K562 (cell line): ENCODE data around the gene GOLPH3L. TPM values are rescaled to one million over a fixed set of nuclear protein-coding genes. Genes with fewer than 3 reads are reported as not detected.
"Not testable (repeated sequence)": the region's sequence is repeated elsewhere in the genome, so short reads cannot be mapped to it uniquely, and the experiment has no call there.

Experiments
- ETV1 ChIP-seq: fragments of 450-650 bp; conservative IDR thresholded peaks from 2 replicates; pipeline ENCODE4 v1.6.1; 2016; ENCODE audit warnings: missing genetic modification characterization, control low read depth, low read depth, missing compliant biosample characterization
- ID3 ChIP-seq, 2 experiments: fragments of 250-450 bp in 1 of 2; fragments of 450-650 bp in 1 of 2; sonication (Bioruptor Pico) in 1 of 2; IDR thresholded peaks; 2 replicates each; pipeline versions ENCODE4 v1.6.1 to v1.8.0; 2016 to 2021; ENCODE audit warnings: mild to moderate bottlenecking in 2 of 2, moderate library complexity in 2 of 2, missing compliant biosample characterization in 1 of 2, missing genetic modification characterization in 1 of 2
- IRF9 ChIP-seq: fragments of 450-650 bp; IDR thresholded peaks from 2 replicates; pipeline ENCODE4 v1.6.1; 2016; ENCODE audit warnings: missing biosample characterization, missing genetic modification characterization
- MECOM ChIP-seq: fragments of 250-450 bp; sonication (Bioruptor Pico); IDR thresholded peaks from 2 replicates; pipeline ENCODE4 v1.8.0; 2022; ENCODE audit warnings: inconsistent platforms
- NR2C1 ChIP-seq, 2 experiments: fragments of 450-650 bp; IDR thresholded peaks; 2 replicates each; pipeline ENCODE4 v1.6.1; 2017; ENCODE audit warnings: mild to moderate bottlenecking in 2 of 2, antibody characterized with exemption in 1 of 2, inconsistent platforms in 1 of 2, missing compliant biosample characterization in 1 of 2, missing genetic modification characterization in 1 of 2
- NR4A1 ChIP-seq, 2 experiments: fragments of 250-450 bp in 1 of 2; fragments of 450-650 bp in 1 of 2; sonication (Bioruptor Pico) in 1 of 2; IDR thresholded peaks; 2 replicates each; pipeline versions ENCODE4 v1.4.0 to v1.6.1; 2016 to 2020; ENCODE audit warnings: mild to moderate bottlenecking in 2 of 2, missing compliant biosample characterization in 1 of 2, missing genetic modification characterization in 1 of 2, moderate library complexity in 1 of 2
- PTTG1 ChIP-seq: fragments of 450-650 bp; IDR thresholded peaks from 2 replicates; pipeline ENCODE4 v1.6.1; 2016; ENCODE audit warnings: low read depth, mild to moderate bottlenecking, missing genetic modification characterization, missing compliant biosample characterization
- SMAD4 ChIP-seq: fragments of 250-450 bp; sonication (Bioruptor Pico); conservative IDR thresholded peaks from 2 replicates; pipeline ENCODE4 v1.8.0; 2021; ENCODE audit warnings: inconsistent platforms, mild to moderate bottlenecking, moderate library complexity
- TSHZ1 ChIP-seq: fragments of 250-450 bp; sonication (Bioruptor Pico); IDR thresholded peaks from 2 replicates; pipeline ENCODE4 v1.4.0; 2020; ENCODE audit warnings: mild to moderate bottlenecking, moderate library complexity
- ZNF134 ChIP-seq: fragments of 250-450 bp; sonication (Bioruptor Pico); conservative IDR thresholded peaks from 2 replicates; pipeline ENCODE4 v1.4.0; 2020
- ZNF398 ChIP-seq: fragments of 250-450 bp; sonication (Bioruptor Pico); IDR thresholded peaks from 2 replicates; pipeline ENCODE4 v1.8.0; 2021; ENCODE audit warnings: moderate library complexity, mild to moderate bottlenecking, inconsistent platforms
- ZNF41 ChIP-seq: fragments of 250-450 bp; sonication (Bioruptor Pico); conservative IDR thresholded peaks from 2 replicates; pipeline ENCODE4 v1.4.0; 2020; ENCODE audit warnings: mild to moderate bottlenecking
- ZNF592 ChIP-seq: fragments of 450-650 bp; IDR thresholded peaks from 2 replicates; pipeline ENCODE4 v1.6.1; 2017; ENCODE audit warnings: antibody characterized with exemption, mild to moderate bottlenecking
- polyA plus RNA-seq, 8 experiments: library from polyadenylated mRNA; depleted of rRNA in 4 of 8; stranded (reverse) in 5 of 8; unstranded in 3 of 8; fragments of >200 nt; fragmentation: Nextera tagmentation in 2 of 8; fragmentation: Illumina TruSeq in 1 of 8; extraction: Ambion mirVana in 2 of 8; extraction: Trizol in 1 of 8; gene quantifications; 2 replicates each; pipeline versions ENCODE4 v1.2.1 to v1.2.3, GENCODE V29; 2011 to 2014; ENCODE audit warnings: inconsistent platforms in 1 of 8, missing spikeins in 1 of 8
- total RNA-seq, 7 experiments: library from RNA; depleted of rRNA in 6 of 7; stranded (reverse); fragments of >200 nt in 6 of 7; fragmentation: Illumina TruSeq in 2 of 7; extraction: Trizol in 2 of 7; gene quantifications; 2 replicates each; pipeline versions ENCODE4 v1.2.1 to v1.2.3, GENCODE V29; 2011 to 2021; ENCODE audit warnings: low replicate concordance in 1 of 7

GOLPH3L gene
- total and polyA plus RNA-seq, 9 of the 15 experiments (the other 6 are each of a cell fraction or from before 2014, with no cell fraction given): 8.1 to 42.1 (median 21.6) TPM

GRCh38 chr1:150709031-150709430 is 12.1 kb upstream of the GOLPH3L start (continued):
- not testable (repeated sequence) for TF ChIP-seq ID3 (CRISPR knock-in tag; IDR thresholded peaks at IDR 0.05); NR4A1 (CRISPR knock-in tag; IDR thresholded peaks at IDR 0.05); NR2C1 (IDR thresholded peaks at IDR 0.05)
- TF ChIP-seq ID3 (tag; IDR thresholded peaks at IDR 0.05) (peak; percentile 76; the same call in 1 of the 2 replicates), PTTG1 (tag) (peak; percentile 87), TSHZ1 (CRISPR knock-in tag) (peak; percentile 74), IRF9 (tag) (peak; percentile 53; the same call in 1 of the 2 replicates), MECOM (CRISPR knock-in tag) (peak; percentile 79), ZNF398 (CRISPR knock-in tag) (peak; percentile 26; the same call in 1 of the 2 replicates), ZNF592 (peak; percentile 96), ZNF41 (CRISPR knock-in tag) (peak; percentile 70; the same call in 1 of the 2 replicates), ETV1 (tag) (peak; percentile 28; the same call in 1 of the 2 replicates), NR4A1 (tag; IDR thresholded peaks at IDR 0.05) (peak; percentile 72; the same call in 1 of the 2 replicates), ZNF134 (0 out of 2 replicates have a peak, but pooled peaks have one; percentile 28), SMAD4 (peak; percentile 82), NR2C1 (tag; IDR thresholded peaks at IDR 0.05) (peak; percentile 62)
